Heart right ventricle (tissue), 16 donors: Measurements from ENCODE around the gene DIRAS1. TPM values are rescaled to one million over a fixed set of nuclear protein-coding genes. Genes with fewer than 3 reads are reported as not detected.

ENCODE experiments used
- ATAC-seq, 8 donors: fragments of 200-7000 bp; cut with Tn5 transposase; one replicate each; pipeline ENCODE4 v1.9.1; 2020; ENCODE audit warnings: mild to moderate bottlenecking in 8 of 8, moderate library complexity in 8 of 8, moderate number of reproducible peaks in 1 of 8
- DNase-seq, 2 donors: peaks; one replicate each; pipeline ENCODE4 v3.0.0-alpha.2; 2020
- H3K27ac ChIP-seq, 10 donors: fragments of 200-600 bp; sonication (generic) in 2 of 10; one replicate each; pipeline versions ENCODE4 v1.5.0 to v1.8.0; 2020 to 2022; ENCODE audit warnings: mild to moderate bottlenecking in 3 of 10
- H3K27me3 ChIP-seq, 7 donors: fragments of 200-600 bp; one replicate each; pipeline ENCODE4 v1.8.0; 2021 to 2022; ENCODE audit warnings: mild to moderate bottlenecking in 2 of 7
- H3K36me3 ChIP-seq, 9 donors: fragments of 200-600 bp; sonication (generic) in 1 of 9; one replicate each; pipeline versions ENCODE4 v1.5.0 to v1.8.0; 2020 to 2022; ENCODE audit warnings: mild to moderate bottlenecking in 2 of 9
- H3K4me1 ChIP-seq, 9 donors: fragments of 200-600 bp; sonication (generic) in 1 of 9; one replicate each; pipeline versions ENCODE4 v1.5.0 to v1.8.0; 2020 to 2022; ENCODE audit warnings: mild to moderate bottlenecking in 4 of 9
- H3K4me3 ChIP-seq, 10 donors: fragments of 200-600 bp; sonication (generic) in 2 of 10; one replicate each; pipeline versions ENCODE4 v1.5.0 to v1.8.0; 2020 to 2022; ENCODE audit warnings: mild to moderate bottlenecking in 7 of 10, moderate library complexity in 2 of 10
- H3K9me3 ChIP-seq, 11 donors: fragments of 200-600 bp in 10 of 11; sonication (generic) in 2 of 11; one replicate each; pipeline versions ENCODE4 v1.5.0 to v1.8.0; 2013 to 2022; ENCODE audit warnings: mild to moderate bottlenecking in 2 of 11, control low read depth in 1 of 11, moderate library complexity in 1 of 11
- WGBS, 2 donors: extraction: QIAGEN DNeasy Blood & Tissue Kit; methylation state at CpG; one replicate each; pipeline ENCODE4 v1.1.7; 2013; ENCODE audit warnings: inconsistent platforms in 1 of 2; 5-methylcytosine and 5-hydroxymethylcytosine counted together
- intact Hi-C, 10 donors: fragments of 100-400 bp; cut with DNase I; formaldehyde crosslinking; loops; one replicate each; pipeline versions ENCODE4 v1.11.1 to v1.14.2; 2022
- polyA plus RNA-seq, 2 donors: library from polyadenylated mRNA; stranded (reverse); fragments of 200-250 nt; gene quantifications; one replicate each; pipeline ENCODE4 v1.2.3, GENCODE V29; 2013
- total RNA-seq, 10 donors: library from RNA; stranded (reverse); fragmentation: NEBNext Ultra II Directional in 3 of 10; extraction: Animal tissue kit (Norgen Biotek cat#: 25700) in 3 of 10; gene quantifications; one replicate each; pipeline versions ENCODE4 v1.2.1 to v1.2.4, GENCODE V29; 2021 to 2023
- TF ChIP-seq, protein P1 (sequence below), 9 donors: fragments of 200-600 bp; sonication (generic) in 2 of 9; IDR thresholded peaks; one replicate each; pipeline versions ENCODE4 v1.5.0 to v1.8.0; 2021 to 2022; ENCODE audit warnings: antibody characterized with exemption in 9 of 9, mild to moderate bottlenecking in 5 of 9, moderate library complexity in 1 of 9
- donor health status: Arrhythmogenic right ventricular cardiomyopathy.
- donor health status: ischemic (EF 13 %, LVEDD 7.1; RV severe dilation, severe dysfunction).
- donor health status: healthy with polysubstance abuse.
- donor health status: DM: no; HTN: yes; CAD: no.
- donor health status: DM: no; HTN: no; CAD: no.
- donor health status: ischemic (EF 25% LVEDD 6.9; RV normal size, moderate dysfunction).
- donor health status: ischemic (EF 25% LVEDD 5.7; RV mildly dilated, moderate dysfunction).
- donor health status: healthy.
- donor health status: DM: yes; HTN: yes; CAD: no.
- donor health status: Ischemic cardiomyopathy.
- donor health status: ischemic (EF 35%, LVEDD 5.7; RV mildly dilated, moderate dysfunction).
- donor health status: nonischemic (EF 11% LVEDD 7.7; RV severe dilation, severe dysfunction).
- donor health status: DM: yes; HTN: yes; CAD: no.
- donor health status: PGD.
- donor health status: ischemic (EF 29% LVEDD 5.4; RV normal size, mild dysfunction).
- donor health status: nonischemic (EF 23%, LVEDD 6.1; RV moderate dilation, normal function).

DIRAS1 gene
- total and polyA plus RNA-seq, 12 donors, result 63.7 to 381 (median 157) TPM

DNA sequence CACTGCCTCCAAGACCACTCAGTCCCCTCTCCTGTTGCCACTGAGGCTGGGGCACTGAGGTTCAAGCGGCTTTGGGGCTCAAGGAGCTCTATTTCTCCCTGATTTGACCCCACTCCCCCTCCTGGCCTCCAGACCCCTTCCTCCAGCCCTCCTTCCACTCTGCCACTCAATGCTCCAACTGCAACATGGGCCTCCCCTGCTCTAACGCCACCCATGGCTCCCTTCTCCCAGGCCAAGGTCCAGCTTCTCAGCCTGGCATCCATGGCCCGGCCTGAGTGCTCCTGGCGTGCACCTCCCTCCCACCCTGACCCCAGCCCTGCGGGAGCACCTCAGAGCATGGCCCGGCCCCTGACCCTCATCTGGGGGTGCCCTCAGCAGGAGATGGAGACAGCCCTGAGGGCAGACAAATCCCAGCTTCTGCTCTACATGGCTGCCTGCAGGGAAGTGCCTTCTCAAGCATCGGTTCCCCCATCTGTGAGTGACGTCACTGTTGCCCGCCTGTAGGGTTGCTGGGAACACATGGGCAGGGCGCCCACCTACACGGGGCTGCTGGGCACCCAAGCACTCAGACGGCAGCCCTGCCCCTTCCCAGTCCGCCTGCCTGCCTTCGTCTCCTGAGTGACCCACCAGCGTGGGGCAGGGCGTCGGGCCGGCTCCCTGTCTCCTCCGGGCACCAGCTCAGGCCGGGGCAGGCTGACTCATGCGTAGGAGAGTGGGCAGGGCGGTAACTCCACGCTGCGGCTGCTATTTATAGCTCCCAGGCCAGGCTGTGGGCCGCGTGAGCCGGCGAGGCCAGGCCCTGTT, 1.6 kb upstream of the DIRAS1 start:
- Histone ChIP-seq H3K9me3 (no peaks in the 10 kb centered on the region), H3K4me1 (peaks cover 8 to 28% (median 19%) of the 10 kb centered on the region in 9 donors), H3K27ac (peak overlapping the region; percentile 69 to 94 (median 84)), H3K4me3 (no peak overlapping the region), H3K36me3 (no peaks in the 10 kb centered on the region), H3K27me3 (peaks cover 3 to 76% (median 65%) of the 10 kb centered on the region in 7 donors)
- WGBS, 2 donors, result 33 to 35% methylated on average over 28 of the region's 28 CpGs
- TF ChIP-seq, protein P1, sequence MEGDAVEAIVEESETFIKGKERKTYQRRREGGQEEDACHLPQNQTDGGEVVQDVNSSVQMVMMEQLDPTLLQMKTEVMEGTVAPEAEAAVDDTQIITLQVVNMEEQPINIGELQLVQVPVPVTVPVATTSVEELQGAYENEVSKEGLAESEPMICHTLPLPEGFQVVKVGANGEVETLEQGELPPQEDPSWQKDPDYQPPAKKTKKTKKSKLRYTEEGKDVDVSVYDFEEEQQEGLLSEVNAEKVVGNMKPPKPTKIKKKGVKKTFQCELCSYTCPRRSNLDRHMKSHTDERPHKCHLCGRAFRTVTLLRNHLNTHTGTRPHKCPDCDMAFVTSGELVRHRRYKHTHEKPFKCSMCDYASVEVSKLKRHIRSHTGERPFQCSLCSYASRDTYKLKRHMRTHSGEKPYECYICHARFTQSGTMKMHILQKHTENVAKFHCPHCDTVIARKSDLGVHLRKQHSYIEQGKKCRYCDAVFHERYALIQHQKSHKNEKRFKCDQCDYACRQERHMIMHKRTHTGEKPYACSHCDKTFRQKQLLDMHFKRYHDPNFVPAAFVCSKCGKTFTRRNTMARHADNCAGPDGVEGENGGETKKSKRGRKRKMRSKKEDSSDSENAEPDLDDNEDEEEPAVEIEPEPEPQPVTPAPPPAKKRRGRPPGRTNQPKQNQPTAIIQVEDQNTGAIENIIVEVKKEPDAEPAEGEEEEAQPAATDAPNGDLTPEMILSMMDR (IDR thresholded peaks at IDR 0.05), result no peak
- intact Hi-C loops, result loop anchor here in 1 of 10 donors (5.0 kb wide), 1 partner anchor 60 kb away; no protein-coding TSS in a partner anchor
- DNase-seq, result peak; percentile 66 to 74
- ATAC-seq, result peak; percentile 69 to 91 (median 82)

DNA sequence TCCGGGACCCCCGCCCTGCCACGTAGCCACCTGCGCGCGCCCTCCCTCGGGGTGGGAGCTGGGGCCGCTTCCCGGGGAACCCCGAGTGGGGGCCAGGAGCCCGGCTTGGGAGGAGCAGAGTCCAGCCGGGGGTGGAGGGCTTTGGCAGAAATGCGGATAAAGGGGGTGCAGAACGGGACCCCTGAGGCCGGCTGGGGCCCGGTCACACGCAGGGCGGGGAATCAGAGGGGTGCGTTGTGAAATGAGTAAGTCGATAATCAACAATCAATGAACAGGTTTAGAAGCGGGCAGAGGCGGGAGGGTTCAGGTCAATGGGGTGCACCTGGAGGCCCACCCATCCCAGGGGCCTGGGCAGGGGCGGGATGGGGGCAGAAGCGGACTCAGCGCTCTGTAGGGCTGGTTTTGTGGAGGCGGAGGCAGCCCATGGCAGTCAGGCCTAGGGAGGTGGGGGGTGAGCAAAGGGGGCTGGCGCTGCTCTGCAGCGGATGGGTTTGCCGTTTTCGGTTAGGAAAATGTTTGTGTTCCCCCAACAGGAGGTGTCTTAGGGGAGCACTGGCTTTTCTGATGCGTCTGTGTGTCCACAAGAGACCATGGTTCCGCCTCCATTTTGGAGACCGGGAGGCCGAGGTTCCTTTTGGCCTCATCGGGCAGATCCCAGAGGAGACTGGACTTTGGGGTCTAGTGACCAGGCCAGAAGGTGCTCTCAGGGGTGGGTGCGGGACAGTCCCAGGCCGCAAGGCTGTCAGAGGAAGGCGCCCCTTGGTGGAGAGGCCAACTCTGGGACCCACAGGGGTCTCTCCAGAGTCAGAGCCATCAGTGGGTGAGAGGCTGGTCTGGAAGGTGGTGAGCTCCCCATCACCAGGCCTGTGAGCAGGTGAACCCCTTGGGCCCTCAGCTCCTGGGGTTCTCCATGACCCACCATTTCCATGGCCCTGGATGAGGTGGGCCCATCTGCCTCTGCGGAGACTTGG, 683 bp upstream of the DIRAS1 start:
- peak overlapping the region; percentile 32 to 61 (median 46) for H3K4me3 ChIP-seq
- intact Hi-C loops, result loop anchor here in 1 of 10 donors (5.0 kb wide), 1 partner anchor 60 kb away; no protein-coding TSS in a partner anchor
- DNase-seq, result no peak
- WGBS, 2 donors, result 23 to 24% methylated on average over 39 of the region's 39 CpGs
- H3K4me1 ChIP-seq, result peaks cover 8 to 28% (median 19%) of the 10 kb centered on the region in 9 donors
- ATAC-seq, result peak in 1 of 8 donors; percentile 0
- no peaks in the 10 kb centered on the region for H3K36me3 ChIP-seq
- peak overlapping the region; percentile 68 to 94 (median 85) for H3K27ac ChIP-seq
- H3K27me3 ChIP-seq, result peaks cover 3 to 69% (median 56%) of the 10 kb centered on the region in 7 donors
- TF ChIP-seq, protein P1 (IDR thresholded peaks at IDR 0.05), result no peak
- H3K9me3 ChIP-seq, result no peaks in the 10 kb centered on the region

DNA sequence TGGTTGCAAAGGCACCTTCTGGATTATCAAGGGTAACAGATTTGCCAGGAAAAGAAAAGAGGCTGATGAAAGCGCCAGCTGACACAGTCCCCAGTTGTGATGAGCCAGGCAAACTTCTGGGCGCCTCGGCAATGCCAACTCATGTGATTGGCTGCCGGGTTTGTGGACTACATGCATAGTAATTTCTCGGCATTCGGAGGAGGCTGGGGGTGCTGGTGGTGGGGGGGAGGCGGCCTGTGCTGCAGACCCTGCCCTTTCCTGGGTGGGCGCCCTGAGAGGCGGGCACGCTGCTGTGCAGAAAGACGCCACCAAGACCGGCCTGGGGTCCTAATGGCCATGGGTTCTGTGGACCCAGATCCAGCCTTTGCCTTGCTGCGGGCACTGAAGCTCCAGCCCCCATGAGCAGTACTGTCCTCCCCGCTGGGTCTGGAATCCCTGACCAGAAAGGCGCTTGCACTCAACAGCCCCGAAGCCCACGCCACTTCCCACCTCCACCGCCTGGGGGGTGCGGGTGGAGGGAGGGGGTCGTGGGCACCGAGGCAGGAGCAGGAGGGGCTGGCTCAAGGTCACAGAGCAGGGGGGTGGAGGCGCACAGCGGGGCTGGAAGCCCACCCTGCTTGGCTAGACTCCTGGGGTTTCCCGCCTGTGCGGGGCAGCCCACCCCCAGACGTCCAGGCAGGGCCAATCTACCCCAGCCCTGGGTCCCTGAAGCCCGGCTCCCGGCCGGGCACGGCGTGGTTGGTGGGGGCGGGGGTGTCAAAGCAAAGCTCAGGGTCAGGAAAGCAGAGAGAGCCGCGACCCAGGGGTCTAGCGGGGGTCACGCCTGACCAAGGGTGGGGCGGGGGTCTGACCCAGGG, 1.0 kb downstream of the DIRAS1 start:
- peak; percentile 50 to 60 for DNase-seq
- peak overlapping the region; percentile 34 to 62 (median 53) for H3K4me3 ChIP-seq
- ATAC-seq, result peak; percentile 41 to 72 (median 54)
- peaks cover 0 to 5% (median 0%) of the 10 kb centered on the region in 9 donors for H3K36me3 ChIP-seq
- peaks cover 0 to 9% (median 4%) of the 10 kb centered on the region in 11 donors for H3K9me3 ChIP-seq
- peak overlapping the region; percentile 54 to 94 (median 86) for H3K27ac ChIP-seq
- intact Hi-C loops, result loop anchor here in 1 of 10 donors (5.0 kb wide), 1 partner anchor 58 kb away; no protein-coding TSS in a partner anchor
- TF ChIP-seq, protein P1 (IDR thresholded peaks at IDR 0.05), result no peak
- peaks cover 8 to 28% (median 19%) of the 10 kb centered on the region in 9 donors for H3K4me1 ChIP-seq
- WGBS, 2 donors, result 2 to 4% methylated on average over 36 to 37 of the region's 37 CpGs
- H3K27me3 ChIP-seq, result peaks cover 0 to 54% (median 46%) of the 10 kb centered on the region in 7 donors
